ENCODE measurements around the gene FZD2.

DNA sequence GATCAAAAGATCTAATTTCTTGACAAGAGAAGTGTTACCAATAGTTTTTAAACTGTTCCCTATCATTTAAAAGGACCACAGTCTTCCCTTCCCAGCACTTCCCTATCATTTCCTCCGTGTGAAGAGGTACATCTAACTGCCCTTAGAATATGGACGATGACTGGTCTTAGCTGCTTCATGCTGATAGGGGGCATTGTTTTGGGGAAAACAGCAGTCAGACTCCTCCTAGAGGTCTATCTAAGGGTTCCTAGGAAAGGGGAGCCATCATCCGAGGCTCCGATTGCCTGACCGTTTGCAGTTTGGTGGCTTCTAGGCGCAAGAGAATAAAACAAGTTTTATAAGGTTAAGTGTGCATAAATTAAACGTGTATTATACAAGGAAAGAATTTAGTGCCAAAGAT is 7.1 kb downstream of the FZD2 start:
- TF ChIP-seq GATA2 (IDR thresholded peaks at IDR 0.05; ENCODE audit: low read depth, low read length) (no peak), GATA3 (IDR thresholded peaks at IDR 0.05; ENCODE audit: low read depth, low read length) (no peak)

All from SH-SY5Y (cell line).